LNCaP clone FGC (cell line): ENCODE measurements around the gene SORCS2.

Experiments
- DNase-seq: peaks from one replicate; pipeline ENCODE4 v3.0.0-alpha.2; 2011; ENCODE audit warnings: low read depth
- H3K4me3 ChIP-seq: 2 replicates; pipeline ENCODE4 v1.5.1; 2011; ENCODE audit warnings: mild to moderate bottlenecking, low read depth, low read length, control low read depth
- CTCF ChIP-seq: IDR thresholded peaks from 2 replicates; pipeline ENCODE4 v1.5.1; 2012; ENCODE audit warnings: mild to moderate bottlenecking; ENCODE audit not compliant: control insufficient read depth, insufficient read depth; ENCODE audit errors: extremely low read depth

The SORCS2 gene

GRCh38 chr4:7654550-7655445, 462.5 kb downstream of the SORCS2 start:
- TF ChIP-seq CTCF, result no peak
- H3K4me3 ChIP-seq, result no peak overlapping the region
- DNase-seq, result no peak

GRCh38 chr4:7655511-7656243, 463.3 kb downstream of the SORCS2 start:
- no peak for TF ChIP-seq CTCF
- no peak overlapping the region for H3K4me3 ChIP-seq
- no peak for DNase-seq

- TF ChIP-seq CTCF, result no peak
- no peak for DNase-seq
- no peak overlapping the region for H3K4me3 ChIP-seq
Observed at GRCh38 chr4:7656244-7656800, 464.0 kb downstream of the SORCS2 start.

- H3K4me3 ChIP-seq, result no peak overlapping the region
- no peak for DNase-seq
- TF ChIP-seq CTCF, result no peak
Observed at GRCh38 chr4:7657545-7658297, 465.4 kb downstream of the SORCS2 start.

- no peak for DNase-seq
- TF ChIP-seq CTCF, result no peak
- no peak overlapping the region for H3K4me3 ChIP-seq
Observed at GRCh38 chr4:7658341-7659204, 466.2 kb downstream of the SORCS2 start.
